Kidney (tissue), 14 donors: ENCODE results near the gene CACNB4. TPM values are rescaled to one million over a fixed set of nuclear protein-coding genes. Genes with fewer than 3 reads are reported as not detected.

Experiments
- DNase-seq, 5 donors: peaks; one replicate each; pipeline ENCODE4 v3.0.0-alpha.2; 2013 to 2020
- FAIRE-seq: peaks from 2 replicates; lab custom pipeline; 2012; peaks lifted over from hg19 to GRCh38; lab: Jason Lieb, UNC
- H3K27ac ChIP-seq, 2 donors: one replicate each; pipeline ENCODE4 v1.7.0; 2013; ENCODE audit warnings: low read depth in 2 of 2, low read length in 2 of 2, inconsistent platforms in 1 of 2
- H3K27me3 ChIP-seq: one replicate; pipeline ENCODE4 v1.7.1; 2013; ENCODE audit warnings: low read length, inconsistent platforms; ENCODE audit not compliant: control insufficient read depth, insufficient read depth
- H3K36me3 ChIP-seq, 3 donors: one replicate each; pipeline versions ENCODE4 v1.7.0 to v1.7.1; 2013; ENCODE audit warnings: low read length in 3 of 3, control low read depth in 1 of 3, inconsistent platforms in 1 of 3; ENCODE audit not compliant: insufficient read depth in 3 of 3, control insufficient read depth in 2 of 3
- H3K4me1 ChIP-seq, 3 donors: one replicate each; pipeline versions ENCODE4 v1.7.0 to v1.7.1; 2013; ENCODE audit warnings: low read length in 3 of 3, inconsistent platforms in 1 of 3, low read depth in 1 of 3; ENCODE audit not compliant: control insufficient read depth in 2 of 3, insufficient read depth in 2 of 3
- H3K4me3 ChIP-seq, 3 donors: one replicate each; pipeline versions ENCODE4 v1.7.0 to v1.8.1; 2013; ENCODE audit warnings: low read length in 3 of 3, control low read depth in 1 of 3, inconsistent platforms in 1 of 3
- H3K9ac ChIP-seq, 3 donors: one replicate each; pipeline versions ENCODE4 v1.7.0 to v1.7.1; 2013; ENCODE audit warnings: low read length in 3 of 3, control low read depth in 1 of 3, inconsistent platforms in 1 of 3
- H3K9me3 ChIP-seq, 3 donors: one replicate each; pipeline versions ENCODE4 v1.7.0 to v1.7.1; 2013; ENCODE audit warnings: low read length in 3 of 3, control low read depth in 1 of 3, inconsistent platforms in 1 of 3; ENCODE audit not compliant: control insufficient read depth in 2 of 3, insufficient read depth in 1 of 3
- intact Hi-C: fragments of 100-400 bp; cut with DNase I; formaldehyde crosslinking; loops from one replicate; pipeline ENCODE4 v1.11.1; 2022
- polyA plus RNA-seq: library from polyadenylated mRNA; stranded (reverse); fragments of 350-450 nt; fragmentation: Illumina TruSeq; extraction: RNeasy Lipid Tissue Mini Kit (QIAGEN cat#74804); gene quantifications from one replicate; pipeline ENCODE4 v1.2.3, GENCODE V29; 2014; ENCODE audit warnings: low read depth, low replicate concordance; ENCODE audit not compliant: insufficient read depth
- total RNA-seq: library from RNA; stranded (reverse); fragmentation: NEBNext Ultra II Directional; extraction: Animal tissue kit (Norgen Biotek cat#: 25700); gene quantifications from one replicate; pipeline ENCODE4 v1.2.1, GENCODE V29; 2021
- TF ChIP-seq, protein P1 (sequence below): IDR thresholded peaks from 3 replicates; pipeline ENCODE4 v1.5.1; 2012; ENCODE audit warnings: mild to moderate bottlenecking, moderate library complexity, borderline replicate concordance; ENCODE audit not compliant: insufficient read depth; ENCODE audit errors: extremely low read depth
- donor health status: control.
- donor health status: control.
- donor health status: control.
- donor health status: control.
- donor health status: control.
- donor health status: DM: yes; HTN: yes; CAD: no.
- donor health status: Normal renal cell carcinoma (clear cell type).

Gene CACNB4
- total and polyA plus RNA-seq, 2 donors from 2014 or later: 1.3 to 2.2 TPM

DNA sequence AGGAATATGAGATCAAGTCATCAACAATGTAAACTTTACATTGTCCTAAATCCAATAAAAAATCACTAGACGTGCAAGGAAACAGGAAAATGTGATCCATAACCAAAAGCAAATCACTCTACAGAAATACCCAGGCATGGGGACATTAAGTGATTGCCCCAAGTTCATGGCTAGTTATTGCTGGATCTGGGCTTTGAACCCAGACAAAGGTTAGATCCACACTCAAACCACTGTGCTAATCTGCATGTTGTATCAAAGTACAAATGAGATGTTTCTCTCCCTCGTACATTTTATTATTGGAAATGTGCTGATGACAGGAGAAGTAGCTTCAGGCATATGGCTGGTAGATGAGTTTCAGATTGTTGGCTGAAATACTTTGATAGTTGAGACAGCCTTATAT is 267.9 kb downstream of the CACNB4 start:
- H3K9me3 ChIP-seq: no peaks in the 10 kb centered on the region
- peaks cover 0 to 3% (median 3%) of the 10 kb centered on the region in 3 donors for H3K4me1 ChIP-seq
- H3K4me3 ChIP-seq: no peak overlapping the region
- H3K9ac ChIP-seq: no peak overlapping the region
- DNase-seq (no peak), FAIRE-seq (no peak)
- TF ChIP-seq, protein P1, sequence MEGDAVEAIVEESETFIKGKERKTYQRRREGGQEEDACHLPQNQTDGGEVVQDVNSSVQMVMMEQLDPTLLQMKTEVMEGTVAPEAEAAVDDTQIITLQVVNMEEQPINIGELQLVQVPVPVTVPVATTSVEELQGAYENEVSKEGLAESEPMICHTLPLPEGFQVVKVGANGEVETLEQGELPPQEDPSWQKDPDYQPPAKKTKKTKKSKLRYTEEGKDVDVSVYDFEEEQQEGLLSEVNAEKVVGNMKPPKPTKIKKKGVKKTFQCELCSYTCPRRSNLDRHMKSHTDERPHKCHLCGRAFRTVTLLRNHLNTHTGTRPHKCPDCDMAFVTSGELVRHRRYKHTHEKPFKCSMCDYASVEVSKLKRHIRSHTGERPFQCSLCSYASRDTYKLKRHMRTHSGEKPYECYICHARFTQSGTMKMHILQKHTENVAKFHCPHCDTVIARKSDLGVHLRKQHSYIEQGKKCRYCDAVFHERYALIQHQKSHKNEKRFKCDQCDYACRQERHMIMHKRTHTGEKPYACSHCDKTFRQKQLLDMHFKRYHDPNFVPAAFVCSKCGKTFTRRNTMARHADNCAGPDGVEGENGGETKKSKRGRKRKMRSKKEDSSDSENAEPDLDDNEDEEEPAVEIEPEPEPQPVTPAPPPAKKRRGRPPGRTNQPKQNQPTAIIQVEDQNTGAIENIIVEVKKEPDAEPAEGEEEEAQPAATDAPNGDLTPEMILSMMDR: no peak
- intact Hi-C loops: no loop called here
- H3K36me3 ChIP-seq: no peaks in the 10 kb centered on the region
- H3K27me3 ChIP-seq: no peaks in the 10 kb centered on the region
- H3K27ac ChIP-seq: no peak overlapping the region

DNA sequence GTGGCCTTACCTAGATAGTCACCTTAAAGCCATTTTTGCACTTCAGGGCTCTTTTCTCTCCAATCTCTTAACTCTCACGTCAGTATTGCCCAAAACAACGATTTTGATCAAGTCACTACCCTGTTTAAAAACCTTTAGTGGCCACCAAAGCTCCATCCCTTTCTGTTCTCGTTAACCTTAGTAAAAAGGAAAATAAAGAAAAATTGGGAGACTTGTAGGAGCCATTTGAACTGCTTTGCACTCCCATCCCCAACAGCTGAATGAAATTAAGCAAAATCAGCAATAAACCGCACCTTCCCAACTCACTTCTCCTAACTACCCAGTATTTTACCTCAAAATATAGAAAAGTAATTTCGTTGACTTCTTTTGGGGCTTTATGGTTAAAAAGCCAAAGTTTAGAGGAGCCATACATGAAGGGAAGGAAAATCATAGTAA is 269.9 kb downstream of the CACNB4 start:
- DNase-seq (no peak), FAIRE-seq (no peak)
- Histone ChIP-seq H3K27me3 (no peaks in the 10 kb centered on the region), H3K9me3 (no peaks in the 10 kb centered on the region), H3K36me3 (no peaks in the 10 kb centered on the region), H3K4me3 (peak overlapping the region; percentile 89 to 91 (median 90)), H3K9ac (peak overlapping the region in 2 of 3 donors; percentile 72 to 78), H3K4me1 (peaks cover 0 to 3% (median 3%) of the 10 kb centered on the region in 3 donors), H3K27ac (peak overlapping the region; percentile 54 to 87)
- intact Hi-C loops: no loop called here
- TF ChIP-seq, protein P1: no peak

- intact Hi-C loops: no loop called here
- no peaks in the 10 kb centered on the region for H3K27me3 ChIP-seq
- TF ChIP-seq, protein P1: no peak
- no peaks in the 10 kb centered on the region for H3K9me3 ChIP-seq
- DNase-seq (peak; percentile 97 to 99 (median 97)), FAIRE-seq (no peak)
- H3K4me1 ChIP-seq: peaks cover 0 to 4% (median 3%) of the 10 kb centered on the region in 3 donors
- H3K27ac ChIP-seq: peak within 1 kb of the TSS; percentile 87
- H3K4me3 ChIP-seq: peak within 1 kb of the TSS; percentile 90 to 98 (median 91)
- peak within 1 kb of the TSS; percentile 91 to 95 (median 92) for H3K9ac ChIP-seq
- no peaks in the 10 kb centered on the region for H3K36me3 ChIP-seq
These were observed 270.5 kb downstream of the CACNB4 start, which contains the start of gene ARL5A for GRCh38 chr2:151828143-151828889. TSS of gene ARL5A (minus strand) at chr2:151828421. CDS start at chr2:151828176, 245 bp downstream.
